Transverse colon (tissue), 4 donors: ENCODE data around the gene UBE2J1.

ENCODE experiments used
- EP300 ChIP-seq: sonication (generic); formaldehyde crosslinking; IDR thresholded peaks from one replicate; pipeline ENCODE4 v1.6.1; 2017; ENCODE audit warnings: antibody characterized with exemption, low read depth
- POLR2A ChIP-seq: fragments of 450-650 bp; IDR thresholded peaks from one replicate; pipeline ENCODE4 v1.6.1; 2016; ENCODE audit warnings: antibody characterized with exemption, mild to moderate bottlenecking, moderate library complexity
- POLR2AphosphoS5 ChIP-seq, 3 donors: sonication (generic); formaldehyde crosslinking; IDR thresholded peaks; one replicate each; pipeline ENCODE4 v1.6.1; 2016; ENCODE audit warnings: antibody characterized with exemption in 3 of 3
- TF ChIP-seq, protein P1 (sequence below), 5 experiments: fragments of 200-600 bp in 3 of 5; fragments of 450-650 bp in 2 of 5; sonication (generic) in 3 of 5; IDR thresholded peaks; 1 replicate in 2 of 5; 2 replicates in 3 of 5; pipeline ENCODE4 v1.5.1; 2016 to 2017; ENCODE audit warnings: antibody characterized with exemption in 5 of 5, inconsistent platforms in 3 of 5, mild to moderate bottlenecking in 2 of 5, moderate library complexity in 1 of 5

DNA sequence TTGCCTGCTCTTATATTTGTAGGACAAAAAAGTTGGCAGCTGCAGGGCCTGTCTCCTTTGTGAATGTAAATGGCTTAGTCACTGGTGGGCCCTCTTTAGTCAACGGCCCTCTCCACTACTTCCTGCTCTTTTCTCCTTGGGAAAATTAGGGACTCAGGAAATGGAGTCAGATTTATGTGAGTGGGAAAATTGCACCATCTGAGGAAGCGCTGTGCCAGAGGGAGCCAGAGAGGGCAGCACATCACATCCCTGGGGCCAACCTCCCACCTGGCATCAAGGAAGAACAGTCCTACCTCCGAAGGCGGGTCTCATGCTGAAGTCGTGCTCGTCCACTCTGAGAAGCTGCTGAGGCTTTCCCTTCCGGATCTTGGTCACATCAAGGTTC lies 53.1 kb downstream of the UBE2J1 start:
- TF ChIP-seq, protein P1, sequence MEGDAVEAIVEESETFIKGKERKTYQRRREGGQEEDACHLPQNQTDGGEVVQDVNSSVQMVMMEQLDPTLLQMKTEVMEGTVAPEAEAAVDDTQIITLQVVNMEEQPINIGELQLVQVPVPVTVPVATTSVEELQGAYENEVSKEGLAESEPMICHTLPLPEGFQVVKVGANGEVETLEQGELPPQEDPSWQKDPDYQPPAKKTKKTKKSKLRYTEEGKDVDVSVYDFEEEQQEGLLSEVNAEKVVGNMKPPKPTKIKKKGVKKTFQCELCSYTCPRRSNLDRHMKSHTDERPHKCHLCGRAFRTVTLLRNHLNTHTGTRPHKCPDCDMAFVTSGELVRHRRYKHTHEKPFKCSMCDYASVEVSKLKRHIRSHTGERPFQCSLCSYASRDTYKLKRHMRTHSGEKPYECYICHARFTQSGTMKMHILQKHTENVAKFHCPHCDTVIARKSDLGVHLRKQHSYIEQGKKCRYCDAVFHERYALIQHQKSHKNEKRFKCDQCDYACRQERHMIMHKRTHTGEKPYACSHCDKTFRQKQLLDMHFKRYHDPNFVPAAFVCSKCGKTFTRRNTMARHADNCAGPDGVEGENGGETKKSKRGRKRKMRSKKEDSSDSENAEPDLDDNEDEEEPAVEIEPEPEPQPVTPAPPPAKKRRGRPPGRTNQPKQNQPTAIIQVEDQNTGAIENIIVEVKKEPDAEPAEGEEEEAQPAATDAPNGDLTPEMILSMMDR (IDR thresholded peaks at IDR 0.05) = no peak
- TF ChIP-seq POLR2A = no peak
- TF ChIP-seq POLR2AphosphoS5 (IDR thresholded peaks at IDR 0.05) = no peak
- TF ChIP-seq EP300 = no peak
